Measurements from ENCODE around the gene IL10.
A peak's percentile ranks its signal among the peaks of the same experiment; 100 is the strongest.
"Not testable (repeated sequence)": the region's sequence is repeated elsewhere in the genome, so short reads cannot be mapped to it uniquely, and the experiment has no call there.

IL10 gene

GRCh38 chr1:206792939-206793607, 20.8 kb upstream of the IL10 start:
- DNase-seq, result no peak

GRCh38 chr1:206790502-206791250, 18.4 kb upstream of the IL10 start:
- DNase-seq, result no peak

GRCh38 chr1:206788487-206789050, 16.3 kb upstream of the IL10 start:
- no peak for DNase-seq

- no peak for DNase-seq
Measured at GRCh38 chr1:206787891-206788290, 15.6 kb upstream of the IL10 start.

- no peak for DNase-seq
Measured at GRCh38 chr1:206786212-206786886, 14.1 kb upstream of the IL10 start.

GRCh38 chr1:206785182-206785765, 13.0 kb upstream of the IL10 start:
- no peak for DNase-seq

GRCh38 chr1:206784471-206784903, 12.2 kb upstream of the IL10 start:
- peak; percentile 90 to 92 for DNase-seq

- no peak for DNase-seq
Measured at GRCh38 chr1:206783506-206783905, 11.2 kb upstream of the IL10 start.

GRCh38 chr1:206782448-206782847, 10.2 kb upstream of the IL10 start:
- no peak for DNase-seq

GRCh38 chr1:206779638-206780037, 7.3 kb upstream of the IL10 start:
- DNase-seq, result no peak

- not testable (repeated sequence) for DNase-seq
Measured at GRCh38 chr1:206778911-206779310, 6.6 kb upstream of the IL10 start.

GRCh38 chr1:206778031-206778430, 5.7 kb upstream of the IL10 start:
- no peak for DNase-seq

GRCh38 chr1:206776229-206776628, 3.9 kb upstream of the IL10 start:
- DNase-seq, result no peak

- DNase-seq, result no peak
Measured at GRCh38 chr1:206774093-206774492, 1.8 kb upstream of the IL10 start.

GRCh38 chr1:206771338-206771692, 979 bp downstream of the IL10 start:
- DNase-seq, result no peak

- no peak for DNase-seq
Measured at GRCh38 chr1:206770531-206771337, 1.6 kb downstream of the IL10 start, which contains the start of gene IL19. TSS of gene IL19 (plus strand) at chr1:206770773. CDS start at chr1:206836663, 65,890 bp downstream.

- peak; percentile 56 to 70 for DNase-seq
Measured at GRCh38 chr1:206769304-206769731, 3.0 kb downstream of the IL10 start.

GRCh38 chr1:206768472-206769303, 3.6 kb downstream of the IL10 start:
- DNase-seq, result no peak

GRCh38 chr1:206766251-206766856, 5.9 kb downstream of the IL10 start:
- DNase-seq, result peak; percentile 65 to 66

- DNase-seq, result not testable (repeated sequence)
Measured at GRCh38 chr1:206765771-206766170, 6.5 kb downstream of the IL10 start.
